Prostate gland (tissue), 2 donors: ENCODE measurements around the gene KIF21A. TPM values are rescaled to one million over a fixed set of nuclear protein-coding genes. Genes with fewer than 3 reads are reported as not detected.

Source experiments
- DNase-seq: peaks from one replicate; pipeline ENCODE4 v3.0.0-alpha.2; 2019; ENCODE audit warnings: low spot score
- H3K27ac ChIP-seq, 2 donors: fragments of 200-600 bp; sonication (generic); 2 replicates each; pipeline ENCODE4 v1.5.1; 2017 to 2019
- H3K27me3 ChIP-seq: fragments of 200-600 bp; sonication (generic); replicated peaks from 2 replicates; pipeline ENCODE4 v1.5.1; 2019; ENCODE audit not compliant: insufficient read depth
- H3K36me3 ChIP-seq, 2 donors: fragments of 200-600 bp; sonication (generic); 1 replicate in 1 of 2; 2 replicates in 1 of 2; pipeline versions ENCODE4 v1.5.1 to v1.8.1; 2017 to 2019
- H3K4me1 ChIP-seq: fragments of 200-600 bp; sonication (generic); replicated peaks from 2 replicates; pipeline ENCODE4 v1.5.1; 2019
- H3K4me3 ChIP-seq, 2 donors: fragments of 200-600 bp; sonication (generic); 2 replicates each; pipeline ENCODE4 v1.5.1; 2017 to 2019
- H3K9me3 ChIP-seq: fragments of 200-600 bp; sonication (generic); 2 replicates; pipeline ENCODE4 v1.5.1; 2017
- POLR2A ChIP-seq: fragments of 450-650 bp; IDR thresholded peaks from one replicate; pipeline ENCODE4 v1.6.1; 2016; ENCODE audit warnings: antibody characterized with exemption, mild to moderate bottlenecking
- POLR2AphosphoS5 ChIP-seq: sonication (generic); formaldehyde crosslinking; IDR thresholded peaks from one replicate; pipeline ENCODE4 v1.6.1; 2017; ENCODE audit warnings: antibody characterized with exemption
- WGBS: methylation state at CpG from one replicate; pipeline ENCODE4 v1.1.5; 2018; 5-methylcytosine and 5-hydroxymethylcytosine counted together
- intact Hi-C: fragments of 100-400 bp; cut with DNase I; formaldehyde crosslinking; loops from one replicate; pipeline ENCODE4 v1.14.2; 2022
- total RNA-seq, 2 donors: library from RNA; depleted of rRNA; stranded (reverse); fragments of >200 nt; gene quantifications; one replicate each; pipeline ENCODE4 v1.1.0, GENCODE V29; 2016
- TF ChIP-seq, protein P1 (sequence below), 4 experiments: fragments of 200-600 bp in 2 of 4; fragments of 450-650 bp in 2 of 4; sonication (generic) in 2 of 4; IDR thresholded peaks; 1 replicate in 3 of 4; 2 replicates in 1 of 4; pipeline ENCODE4 v1.5.1; 2016 to 2019; ENCODE audit warnings: antibody characterized with exemption in 4 of 4, mild to moderate bottlenecking in 2 of 4, moderate library complexity in 2 of 4

The KIF21A gene
- total RNA-seq, 2 donors from 2014 or later: 36.2 to 57.9 TPM

DNA sequence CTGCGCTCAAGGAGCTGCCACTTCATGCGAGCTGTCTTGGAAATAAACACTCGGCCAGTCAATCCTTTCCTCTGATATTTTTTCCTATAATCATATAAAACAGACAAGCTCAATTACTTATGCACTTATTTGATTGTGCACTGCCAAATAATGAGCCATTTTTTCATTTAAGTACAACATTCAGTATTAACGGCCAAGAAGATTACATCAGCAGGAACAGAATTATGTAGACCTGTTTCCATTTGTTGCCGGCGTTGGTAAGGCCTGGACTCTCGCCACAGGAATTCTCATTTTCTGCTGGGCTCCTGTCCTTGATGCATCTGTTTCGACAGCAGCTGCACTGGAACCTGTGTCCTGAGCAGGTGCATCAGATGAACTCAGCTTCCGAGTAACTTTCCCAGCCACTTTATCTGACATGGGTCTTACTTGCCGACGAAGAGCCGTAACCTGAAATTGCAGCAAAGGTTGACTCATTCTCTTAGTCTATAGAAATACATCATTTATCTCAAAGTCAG is 110.2 kb downstream of the KIF21A start:
- intact Hi-C loops: no loop called here
- H3K27me3 ChIP-seq: no peaks in the 10 kb centered on the region
- DNase-seq: no peak
- H3K4me3 ChIP-seq: no peak overlapping the region
- H3K36me3 ChIP-seq: no peaks in the 10 kb centered on the region
- 91% methylated on average over 12 of the region's 12 CpGs for WGBS
- no peaks in the 10 kb centered on the region for H3K4me1 ChIP-seq
- H3K27ac ChIP-seq: no peak overlapping the region
- no peak for TF ChIP-seq POLR2A
- TF ChIP-seq POLR2AphosphoS5: no peak
- TF ChIP-seq, protein P1, sequence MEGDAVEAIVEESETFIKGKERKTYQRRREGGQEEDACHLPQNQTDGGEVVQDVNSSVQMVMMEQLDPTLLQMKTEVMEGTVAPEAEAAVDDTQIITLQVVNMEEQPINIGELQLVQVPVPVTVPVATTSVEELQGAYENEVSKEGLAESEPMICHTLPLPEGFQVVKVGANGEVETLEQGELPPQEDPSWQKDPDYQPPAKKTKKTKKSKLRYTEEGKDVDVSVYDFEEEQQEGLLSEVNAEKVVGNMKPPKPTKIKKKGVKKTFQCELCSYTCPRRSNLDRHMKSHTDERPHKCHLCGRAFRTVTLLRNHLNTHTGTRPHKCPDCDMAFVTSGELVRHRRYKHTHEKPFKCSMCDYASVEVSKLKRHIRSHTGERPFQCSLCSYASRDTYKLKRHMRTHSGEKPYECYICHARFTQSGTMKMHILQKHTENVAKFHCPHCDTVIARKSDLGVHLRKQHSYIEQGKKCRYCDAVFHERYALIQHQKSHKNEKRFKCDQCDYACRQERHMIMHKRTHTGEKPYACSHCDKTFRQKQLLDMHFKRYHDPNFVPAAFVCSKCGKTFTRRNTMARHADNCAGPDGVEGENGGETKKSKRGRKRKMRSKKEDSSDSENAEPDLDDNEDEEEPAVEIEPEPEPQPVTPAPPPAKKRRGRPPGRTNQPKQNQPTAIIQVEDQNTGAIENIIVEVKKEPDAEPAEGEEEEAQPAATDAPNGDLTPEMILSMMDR (IDR thresholded peaks at IDR 0.05): no peak
- H3K9me3 ChIP-seq: no peaks in the 10 kb centered on the region

DNA sequence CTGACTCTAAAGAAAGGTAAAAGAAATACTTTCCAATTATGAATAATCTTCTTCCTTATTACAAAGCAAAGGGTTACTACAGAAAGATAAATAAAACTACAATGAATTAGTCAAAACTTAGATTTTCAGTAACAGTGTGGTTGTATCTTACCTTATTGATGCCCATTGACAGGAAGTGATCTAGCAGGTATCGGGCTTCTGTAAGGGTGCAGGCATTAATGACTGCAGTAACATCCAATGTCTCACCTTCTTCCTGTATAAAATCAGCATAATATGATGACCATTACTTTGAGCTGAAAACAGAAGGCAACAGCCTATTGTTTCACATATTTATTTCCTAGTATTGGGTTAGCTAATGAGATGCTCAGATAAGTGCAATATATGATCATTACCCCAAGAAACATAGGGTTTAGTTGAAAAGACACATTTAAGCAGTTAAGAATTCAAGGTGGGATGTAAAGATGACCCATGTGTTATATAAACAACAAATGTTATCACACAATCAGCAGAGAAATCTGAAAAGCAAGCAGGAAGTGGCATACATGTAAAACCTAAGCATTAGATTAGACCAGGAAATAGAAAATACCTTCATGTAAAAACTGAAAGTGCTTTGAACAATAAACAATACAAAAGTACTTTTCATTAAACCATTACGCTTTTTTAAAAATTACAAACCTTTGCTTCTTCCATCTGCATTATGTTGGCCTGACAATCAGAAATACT is 111.2 kb downstream of the KIF21A start:
- TF ChIP-seq, protein P1 (IDR thresholded peaks at IDR 0.05): no peak
- H3K36me3 ChIP-seq: no peaks in the 10 kb centered on the region
- H3K4me3 ChIP-seq: no peak overlapping the region
- no peaks in the 10 kb centered on the region for H3K4me1 ChIP-seq
- H3K27me3 ChIP-seq: no peaks in the 10 kb centered on the region
- DNase-seq: no peak
- H3K9me3 ChIP-seq: no peaks in the 10 kb centered on the region
- WGBS: 98% methylated on average over 2 of the region's 2 CpGs
- intact Hi-C loops: no loop called here
- no peak overlapping the region for H3K27ac ChIP-seq

DNA sequence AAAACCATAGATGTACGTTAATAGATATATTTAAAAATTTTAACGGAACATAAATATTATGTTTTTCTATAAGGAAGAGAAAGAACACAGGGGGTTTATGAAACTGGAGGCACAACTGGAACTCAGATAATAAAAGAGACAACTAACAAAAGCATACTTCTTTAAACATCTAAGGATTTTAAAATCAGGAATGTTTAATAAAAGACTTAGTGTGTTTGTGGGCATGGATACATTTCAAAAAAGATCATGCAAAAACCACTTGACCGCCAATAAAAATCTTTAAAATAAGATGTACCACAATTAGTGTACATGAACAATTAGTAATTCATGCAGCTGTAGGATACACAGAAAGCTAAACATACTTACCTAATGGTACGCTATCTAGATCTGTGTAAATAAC is 113.0 kb downstream of the KIF21A start:
- Histone ChIP-seq H3K36me3 (no peaks in the 10 kb centered on the region), H3K27me3 (no peaks in the 10 kb centered on the region), H3K4me3 (no peak overlapping the region), H3K4me1 (no peaks in the 10 kb centered on the region), H3K27ac (no peak overlapping the region), H3K9me3 (no peaks in the 10 kb centered on the region)
- WGBS: 89% methylated on average over 4 of the region's 4 CpGs
- TF ChIP-seq, protein P1 (IDR thresholded peaks at IDR 0.05): no peak
- no peak for TF ChIP-seq POLR2AphosphoS5
- TF ChIP-seq POLR2A: no peak
- no peak for DNase-seq
- intact Hi-C loops: no loop called here

DNA sequence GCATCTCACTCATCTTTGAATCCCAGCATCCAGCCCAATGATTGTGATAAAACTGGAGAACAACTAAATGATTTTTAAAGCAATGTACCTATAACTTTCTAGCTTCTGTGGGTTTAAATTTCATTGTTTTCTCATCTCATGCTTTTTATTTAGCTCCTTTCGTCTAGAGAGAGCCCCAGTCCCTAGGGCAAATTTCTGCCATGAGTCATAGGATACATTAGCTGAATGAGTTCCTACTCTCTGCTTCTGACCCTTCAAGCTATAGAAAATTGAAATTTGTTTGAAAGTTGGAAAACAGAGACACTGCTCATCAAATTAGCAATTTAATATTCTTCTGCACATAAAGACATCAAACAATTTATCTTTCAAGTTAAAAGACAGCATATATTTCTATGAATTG is 113.9 kb downstream of the KIF21A start:
- TF ChIP-seq, protein P1 (IDR thresholded peaks at IDR 0.05): no peak
- TF ChIP-seq POLR2A: no peak
- no peak for TF ChIP-seq POLR2AphosphoS5
- H3K27ac ChIP-seq: no peak overlapping the region
- WGBS: 72% methylated on average over 1 of the region's 1 CpG
- H3K4me3 ChIP-seq: no peak overlapping the region
- H3K9me3 ChIP-seq: no peaks in the 10 kb centered on the region
- no peaks in the 10 kb centered on the region for H3K4me1 ChIP-seq
- H3K27me3 ChIP-seq: no peaks in the 10 kb centered on the region
- intact Hi-C loops: no loop called here
- no peaks in the 10 kb centered on the region for H3K36me3 ChIP-seq
- no peak for DNase-seq

DNA sequence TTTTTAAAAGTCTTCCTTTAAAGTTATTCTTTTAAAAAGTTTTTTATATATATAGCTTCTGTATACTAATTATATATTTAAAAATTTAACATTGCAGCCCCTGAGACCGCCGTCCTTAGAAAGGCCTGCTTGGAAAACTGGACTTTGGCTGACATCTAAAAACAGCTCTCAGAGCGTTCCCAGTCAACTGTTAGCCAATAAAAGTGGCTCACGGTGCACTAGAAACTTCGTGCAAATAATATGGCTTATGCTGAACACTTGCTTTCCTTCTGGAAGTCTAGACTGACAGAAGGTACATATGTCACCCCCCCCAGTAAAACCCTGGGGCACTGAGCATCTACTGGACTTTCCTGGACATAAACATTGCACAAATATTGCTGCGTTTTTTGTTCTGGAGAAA is 115.0 kb downstream of the KIF21A start:
- WGBS: 56% methylated on average over 6 of the region's 6 CpGs

More for the DNA sequence above, 115.0 kb downstream of the KIF21A start:
- Histone ChIP-seq H3K4me1 (no peaks in the 10 kb centered on the region), H3K36me3 (no peaks in the 10 kb centered on the region), H3K4me3 (no peak overlapping the region), H3K27me3 (no peaks in the 10 kb centered on the region), H3K9me3 (no peaks in the 10 kb centered on the region), H3K27ac (no peak overlapping the region)
- no peak for TF ChIP-seq POLR2AphosphoS5
- TF ChIP-seq, protein P1 (IDR thresholded peaks at IDR 0.05): no peak
- no peak for TF ChIP-seq POLR2A
- intact Hi-C loops: no loop called here
- DNase-seq: no peak
